GM18511 (cell line): ENCODE data around the gene SELPLG.
"Not testable (repeated sequence)": the region's sequence is repeated elsewhere in the genome, so short reads cannot be mapped to it uniquely, and the experiment has no call there.

Experiments used
- ATAC-seq: cut with Tn5 transposase; IDR thresholded peaks from one replicate; pipeline ENCODE4 v1.9.1; 2021; ENCODE audit warnings: mild to moderate bottlenecking, moderate library complexity; ENCODE audit not compliant: unreplicated experiment

Gene SELPLG

DNA sequence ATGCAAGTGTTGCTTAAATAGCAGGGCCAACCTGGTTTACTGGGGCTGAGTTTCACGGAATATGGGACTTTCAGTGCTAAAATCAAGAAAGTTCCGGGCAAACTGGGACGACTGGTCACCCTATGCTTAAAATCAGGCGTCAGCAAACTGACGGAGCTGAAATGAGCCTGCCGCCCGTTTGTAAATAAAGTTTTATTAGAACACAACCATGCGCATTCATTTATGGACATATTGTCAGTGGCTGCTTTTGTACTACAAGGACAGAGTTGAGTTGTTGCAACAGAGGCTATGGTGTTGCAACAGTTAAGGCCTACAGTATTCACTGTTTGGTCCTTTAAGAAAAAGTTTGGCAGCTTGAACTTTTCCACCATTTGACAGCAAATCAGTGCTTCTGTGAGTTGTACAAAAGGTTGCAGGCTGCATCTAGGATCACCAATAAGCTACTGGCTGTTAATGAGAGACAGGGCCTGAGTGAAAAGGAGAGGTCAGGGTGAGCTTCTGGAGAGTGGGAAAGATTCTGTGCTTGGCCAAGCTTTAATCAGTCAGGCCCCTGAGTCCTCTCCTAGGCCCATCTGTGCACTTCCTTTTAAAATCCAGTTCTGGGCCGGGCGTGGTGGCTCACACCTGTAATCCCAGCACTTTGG lies 13.3 kb downstream of the SELPLG start:
- no peak for ATAC-seq

DNA sequence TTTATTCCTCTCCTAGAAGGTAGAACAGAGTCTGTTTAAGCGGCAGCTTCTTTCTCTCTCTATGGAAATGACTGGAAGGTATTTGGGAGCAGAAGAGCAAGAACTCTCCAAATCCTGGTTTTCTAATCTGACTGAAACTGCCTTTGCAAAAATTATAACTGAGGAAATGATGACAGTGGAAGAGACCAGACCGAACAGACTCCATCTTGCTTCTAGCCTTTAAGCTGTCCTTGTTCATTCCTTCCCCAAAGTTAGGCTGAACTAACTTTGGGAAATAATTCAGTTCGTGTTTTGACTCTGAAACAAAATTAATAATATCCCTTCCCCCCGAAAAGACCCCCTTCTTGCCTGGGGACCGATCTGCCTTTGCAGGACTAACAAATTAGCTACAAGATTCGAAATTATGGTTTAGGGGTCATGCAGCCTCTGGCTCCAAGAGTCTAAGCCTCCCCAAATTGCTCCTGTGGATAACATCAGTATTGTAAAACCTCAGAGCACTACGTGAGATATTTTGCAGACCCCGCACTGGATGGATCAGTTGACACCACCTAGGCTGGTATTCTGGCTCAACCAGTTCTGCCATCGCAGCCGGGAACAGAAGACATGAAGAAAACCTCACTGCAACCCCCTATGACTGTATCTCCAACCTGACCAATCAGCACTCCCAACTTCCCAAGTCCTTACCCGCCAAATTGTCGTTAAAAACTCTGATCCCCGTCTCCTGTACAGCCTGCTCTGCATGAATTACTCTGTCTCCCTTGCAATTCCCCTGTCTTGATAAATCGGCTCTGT lies 14.1 kb downstream of the SELPLG start:
- ATAC-seq: no peak

DNA sequence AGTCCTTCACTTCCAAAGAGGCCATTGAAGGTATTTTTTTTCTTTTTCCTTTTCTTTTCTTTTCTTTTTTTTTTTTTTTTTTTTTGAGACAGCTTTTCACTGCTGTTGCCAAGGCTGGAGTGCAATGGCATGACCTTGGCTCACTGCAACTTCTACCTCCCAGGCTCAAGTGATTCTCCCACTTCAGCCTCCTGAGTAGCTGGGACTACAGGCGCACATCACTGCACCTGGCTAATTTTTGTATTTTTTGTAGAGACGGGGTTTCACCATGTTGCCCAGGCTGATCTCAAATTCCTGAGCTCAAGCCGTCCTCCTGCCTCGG lies 14.8 kb downstream of the SELPLG start:
- not testable (repeated sequence) for ATAC-seq

DNA sequence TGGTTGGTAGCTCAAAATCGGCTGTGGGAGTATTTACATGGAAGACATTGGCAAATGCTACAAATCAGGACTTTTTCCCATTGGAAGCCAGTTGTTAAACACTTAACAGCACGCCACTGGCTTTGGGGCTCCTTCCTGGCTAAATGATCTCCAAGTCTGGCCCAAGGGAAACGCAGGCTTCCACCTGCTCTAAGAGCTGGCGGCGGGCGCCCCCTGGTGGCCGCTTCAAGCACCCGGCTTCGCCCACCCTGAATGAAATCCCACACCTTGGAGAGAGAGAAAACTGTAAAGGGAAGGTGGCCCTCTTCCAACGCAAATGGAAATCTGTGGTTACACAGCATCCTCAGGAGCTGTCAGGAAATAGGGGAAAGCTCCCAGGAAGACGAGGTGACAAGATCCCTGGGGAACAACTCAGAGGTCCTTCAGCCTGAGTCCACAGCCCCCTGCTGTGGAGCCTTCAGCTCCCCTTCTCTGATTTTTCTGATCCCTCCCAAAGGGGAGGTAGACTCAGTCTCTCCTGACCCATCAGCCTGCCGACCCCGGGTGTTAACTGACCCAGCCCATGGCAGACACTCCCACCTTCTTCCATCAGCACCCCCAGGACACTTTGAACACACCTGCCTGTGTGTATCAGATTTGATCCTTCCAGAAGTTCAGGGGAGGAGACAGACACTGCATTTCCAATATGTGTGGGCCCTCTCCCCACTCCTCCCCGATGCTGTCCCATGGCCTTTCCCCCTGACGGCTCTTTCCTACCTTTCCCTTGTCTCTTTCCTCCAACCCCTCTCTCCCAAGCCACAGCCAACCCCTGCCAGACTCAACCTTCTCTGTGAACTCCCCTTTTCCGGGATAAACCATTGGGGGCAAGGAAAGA lies 15.4 kb downstream of the SELPLG start:
- ATAC-seq: peak; percentile 51

DNA sequence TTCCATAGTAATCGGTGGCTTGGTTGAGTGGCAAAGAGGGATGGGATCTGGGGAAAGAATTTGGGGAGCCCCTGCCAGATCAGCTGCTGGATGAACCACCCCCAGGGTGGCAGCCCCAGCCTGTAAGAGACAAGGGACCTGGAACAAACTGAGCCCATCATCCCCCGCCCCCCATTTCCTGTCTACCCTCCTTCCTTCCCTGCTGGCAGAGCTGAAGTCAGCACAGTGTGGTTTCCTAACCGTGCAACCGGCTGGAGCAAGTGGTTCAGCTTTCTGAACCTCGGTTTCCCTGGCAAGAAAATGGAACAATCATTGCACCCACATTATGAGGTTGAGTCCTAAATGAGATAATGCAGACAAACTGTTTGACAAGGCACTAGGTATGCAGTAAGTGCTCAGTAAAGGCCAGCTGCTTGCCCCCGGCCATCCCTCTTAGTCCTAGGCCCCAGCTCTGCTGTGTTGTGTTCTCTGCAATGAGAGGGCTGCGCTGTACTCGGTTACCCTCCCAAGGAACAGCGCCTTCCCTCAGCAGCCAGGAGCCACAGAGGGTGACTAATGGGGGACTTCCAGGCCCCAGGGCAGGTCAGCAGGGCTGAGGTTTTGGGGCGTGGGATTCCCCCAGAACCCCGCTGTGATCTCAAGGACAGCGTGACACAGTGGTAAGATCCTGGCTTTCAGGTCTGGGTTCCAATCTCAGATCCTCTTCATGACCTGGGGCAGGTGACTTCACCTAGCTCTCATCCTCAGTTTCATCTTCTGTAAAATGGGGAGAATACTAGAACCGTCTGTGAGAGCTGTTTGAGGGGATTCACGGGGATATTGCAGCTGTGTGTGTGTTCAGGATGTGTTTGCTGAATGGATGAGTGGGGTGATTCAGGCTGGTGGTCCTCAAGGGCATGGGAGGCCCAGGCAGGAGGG lies 16.5 kb downstream of the SELPLG start:
- ATAC-seq: peak; percentile 81

DNA sequence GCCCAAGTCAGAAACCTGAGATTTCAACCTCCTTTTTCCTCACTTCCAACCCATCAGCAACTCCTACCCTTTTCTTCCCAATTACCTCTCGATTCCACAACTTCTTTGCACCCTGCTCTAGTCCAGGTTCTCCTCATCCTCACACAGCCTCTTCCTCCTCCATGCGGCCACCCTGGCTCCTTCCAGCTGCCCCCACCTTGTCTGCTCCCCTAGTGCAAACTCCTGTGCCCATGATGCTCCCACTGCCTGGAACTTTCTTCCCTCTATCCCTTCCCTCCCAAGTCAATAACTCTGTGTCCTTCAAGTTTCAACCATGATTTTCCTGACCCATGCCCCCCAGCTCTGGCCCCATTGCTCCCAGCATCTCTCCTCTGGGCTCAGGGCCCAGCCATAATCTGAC lies 17.3 kb downstream of the SELPLG start:
- no peak for ATAC-seq

DNA sequence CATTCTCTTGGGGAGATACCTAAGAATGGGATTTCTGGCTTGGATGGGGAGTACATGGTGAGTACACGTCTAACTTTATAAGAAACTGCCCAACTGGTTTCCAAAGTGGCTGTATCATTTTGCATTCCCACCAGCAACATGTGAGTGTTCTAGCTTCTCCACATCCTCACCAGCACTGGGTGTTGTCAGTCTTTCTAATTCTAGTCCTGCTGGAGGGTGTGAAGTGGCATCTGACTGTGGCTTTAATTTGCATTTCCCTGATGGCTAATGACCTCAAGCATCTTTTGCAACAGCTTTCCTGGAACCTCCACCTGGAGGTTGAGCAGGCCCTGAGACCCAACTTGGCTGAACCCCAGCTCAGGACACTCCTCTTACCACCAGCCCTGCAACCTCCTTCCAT lies 17.8 kb downstream of the SELPLG start:
- ATAC-seq: no peak

DNA sequence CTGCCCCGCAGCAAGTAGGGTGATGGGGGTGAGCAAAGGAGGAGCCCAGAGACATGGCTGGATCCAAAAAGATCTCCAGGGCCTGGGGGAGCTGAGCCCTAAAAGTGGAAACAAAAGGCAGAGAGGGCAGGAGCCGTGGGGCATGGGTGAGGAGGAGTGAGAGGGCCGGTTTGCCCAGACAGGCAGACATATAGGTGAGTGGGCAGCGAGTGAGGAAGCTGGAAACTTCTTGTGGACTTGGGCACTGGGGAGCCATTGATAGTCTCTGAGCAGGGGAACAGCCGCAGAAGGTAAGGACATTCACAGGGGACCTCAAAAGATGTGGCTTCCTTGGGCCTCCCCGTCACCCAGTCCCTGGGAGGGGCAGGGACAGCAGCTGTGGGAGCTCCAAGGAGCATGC lies 19.1 kb downstream of the SELPLG start:
- ATAC-seq: no peak

DNA sequence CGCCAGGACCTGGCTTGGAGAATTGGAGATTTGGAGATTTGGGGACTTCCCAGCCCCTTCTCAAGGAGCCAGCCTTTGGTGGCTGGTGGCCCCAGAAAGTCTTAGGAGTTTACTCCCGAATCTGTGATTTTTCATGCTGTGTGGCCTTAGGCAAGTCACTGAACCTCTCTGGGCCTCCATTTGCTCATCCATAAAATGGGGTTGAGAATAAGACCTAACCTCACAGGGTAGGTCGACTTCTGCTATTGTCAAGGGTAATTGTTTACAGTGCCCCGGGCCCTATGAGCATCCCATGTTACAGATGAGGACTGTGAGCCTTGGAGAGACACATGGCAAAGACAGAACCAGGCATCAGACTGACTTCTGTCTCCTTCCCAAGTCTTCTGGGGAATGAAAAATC lies 19.7 kb downstream of the SELPLG start:
- ATAC-seq: no peak

DNA sequence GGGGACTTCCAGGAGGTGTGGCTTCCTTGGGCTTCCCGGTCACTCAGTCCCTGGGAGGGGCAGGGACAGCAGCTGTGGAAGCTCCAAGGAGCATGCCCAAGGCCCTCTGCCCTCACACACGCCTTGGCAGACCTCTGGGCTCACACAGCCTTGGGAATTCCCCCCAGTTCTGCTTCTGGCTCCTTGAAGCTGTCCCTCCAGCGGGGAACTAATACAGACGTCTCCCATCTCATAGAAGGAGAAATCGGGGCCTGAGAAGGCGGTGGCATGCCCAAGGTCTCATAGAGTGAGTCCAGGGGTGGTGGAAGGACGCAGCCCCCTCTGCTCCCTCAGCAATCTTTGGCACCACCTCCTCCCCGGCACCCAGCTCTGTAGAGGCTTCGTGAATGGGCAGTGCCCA lies 20.1 kb downstream of the SELPLG start:
- no peak for ATAC-seq

DNA sequence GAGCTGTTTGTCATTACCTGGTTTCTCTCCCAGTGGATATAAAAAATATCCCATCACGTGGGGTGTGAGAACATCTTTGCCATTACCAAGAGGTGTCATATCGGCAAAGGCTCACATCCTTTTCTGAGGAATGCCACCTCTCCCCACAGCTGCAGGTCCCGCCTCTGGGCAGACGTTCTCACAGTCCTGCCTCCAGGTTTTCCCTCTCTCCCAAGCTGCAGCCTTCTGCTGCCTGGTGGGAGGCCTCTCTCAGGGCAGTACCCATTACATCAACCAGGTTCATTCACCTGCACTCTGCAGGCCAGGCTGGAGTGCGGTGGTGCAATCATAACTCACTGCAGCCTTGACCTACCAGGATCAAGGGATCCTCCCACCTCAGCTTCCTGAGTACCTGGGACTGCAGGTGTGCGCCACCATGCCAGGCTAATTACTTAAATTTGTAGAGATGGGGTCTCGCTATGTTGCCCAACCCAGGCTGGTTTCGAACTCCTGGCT lies 20.9 kb downstream of the SELPLG start:
- ATAC-seq: no peak

DNA sequence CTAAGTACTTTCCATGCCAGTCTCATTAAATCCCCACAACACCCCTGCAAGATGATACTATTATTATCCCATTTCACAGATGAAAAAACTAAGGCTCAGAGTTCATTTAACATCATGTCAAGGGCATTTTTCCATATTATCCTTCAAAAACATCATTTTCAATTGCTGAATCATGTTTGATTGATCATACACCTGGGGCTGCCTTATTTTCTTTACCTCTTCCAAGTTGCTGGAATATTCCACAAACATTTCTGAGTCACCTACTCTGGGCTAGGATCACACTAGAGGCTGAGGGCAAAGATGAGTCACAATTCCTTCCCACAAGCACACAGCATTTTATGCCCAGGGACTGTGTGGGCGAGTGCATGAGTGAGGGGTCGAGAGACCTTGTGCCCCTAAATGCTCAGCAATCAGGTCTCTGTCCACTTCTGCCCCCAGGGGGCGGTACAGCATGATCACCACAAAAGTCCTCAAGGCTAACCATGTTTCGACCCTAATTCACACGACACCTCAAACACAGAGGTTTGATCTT lies 21.7 kb downstream of the SELPLG start:
- ATAC-seq: no peak

DNA sequence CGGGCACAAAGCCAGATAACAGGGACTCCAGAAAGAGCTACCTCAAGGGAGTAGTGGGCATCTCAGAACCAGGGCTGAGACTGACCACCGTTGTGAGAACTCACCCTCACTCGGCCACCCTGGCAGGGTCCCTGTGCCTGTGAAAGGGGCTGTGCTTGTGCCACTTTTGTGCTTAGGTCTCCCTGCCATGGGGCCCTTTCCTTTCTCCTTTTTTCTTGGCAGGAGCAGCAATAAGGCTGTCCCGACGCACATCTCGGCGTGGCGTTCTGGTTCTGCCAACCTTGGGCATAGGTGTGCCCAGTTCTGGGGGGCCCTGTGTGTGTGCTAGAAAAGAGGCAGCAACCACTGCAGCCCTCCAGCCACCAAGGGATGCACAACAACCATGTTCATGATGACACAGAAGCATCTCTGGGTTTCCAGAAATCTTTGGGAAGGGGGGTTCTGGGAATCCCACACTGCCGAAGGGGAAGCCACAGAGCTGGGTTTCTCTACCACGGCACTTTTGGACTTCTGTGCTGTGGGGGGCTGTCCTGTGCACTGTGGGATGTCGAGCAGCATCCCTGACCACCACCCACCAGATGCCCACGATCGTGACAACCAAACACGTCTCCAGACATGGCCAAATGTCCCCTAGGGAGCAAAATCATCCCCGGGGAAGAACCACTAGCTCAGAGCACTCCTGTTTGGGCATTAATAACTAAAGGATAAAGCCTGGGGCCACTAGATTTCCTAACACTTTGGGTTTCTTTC lies 22.7 kb downstream of the SELPLG start:
- ATAC-seq: no peak

DNA sequence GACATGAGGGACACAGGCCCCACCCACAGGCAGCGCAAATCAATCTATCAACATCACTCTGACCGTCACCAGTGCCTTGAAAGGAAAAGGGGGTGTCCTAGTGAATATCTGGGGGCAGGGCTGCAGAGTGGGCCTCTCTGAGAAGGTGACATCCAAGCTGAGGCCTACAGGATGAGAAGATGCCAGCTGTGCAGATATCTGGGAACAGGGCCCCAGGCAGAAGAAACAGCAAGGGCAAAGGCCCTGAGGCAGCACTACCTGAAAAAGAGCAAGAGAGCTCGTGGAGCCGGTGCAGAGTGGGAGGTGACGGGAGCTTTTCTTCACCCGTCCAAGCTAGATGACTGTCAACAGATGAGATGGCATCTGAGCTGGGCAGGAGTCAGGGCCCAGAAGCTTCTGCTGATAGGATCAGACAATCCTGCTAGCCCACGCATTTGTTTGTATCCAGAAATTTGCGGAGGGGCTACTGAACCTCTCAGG lies 23.3 kb downstream of the SELPLG start:
- ATAC-seq: no peak

DNA sequence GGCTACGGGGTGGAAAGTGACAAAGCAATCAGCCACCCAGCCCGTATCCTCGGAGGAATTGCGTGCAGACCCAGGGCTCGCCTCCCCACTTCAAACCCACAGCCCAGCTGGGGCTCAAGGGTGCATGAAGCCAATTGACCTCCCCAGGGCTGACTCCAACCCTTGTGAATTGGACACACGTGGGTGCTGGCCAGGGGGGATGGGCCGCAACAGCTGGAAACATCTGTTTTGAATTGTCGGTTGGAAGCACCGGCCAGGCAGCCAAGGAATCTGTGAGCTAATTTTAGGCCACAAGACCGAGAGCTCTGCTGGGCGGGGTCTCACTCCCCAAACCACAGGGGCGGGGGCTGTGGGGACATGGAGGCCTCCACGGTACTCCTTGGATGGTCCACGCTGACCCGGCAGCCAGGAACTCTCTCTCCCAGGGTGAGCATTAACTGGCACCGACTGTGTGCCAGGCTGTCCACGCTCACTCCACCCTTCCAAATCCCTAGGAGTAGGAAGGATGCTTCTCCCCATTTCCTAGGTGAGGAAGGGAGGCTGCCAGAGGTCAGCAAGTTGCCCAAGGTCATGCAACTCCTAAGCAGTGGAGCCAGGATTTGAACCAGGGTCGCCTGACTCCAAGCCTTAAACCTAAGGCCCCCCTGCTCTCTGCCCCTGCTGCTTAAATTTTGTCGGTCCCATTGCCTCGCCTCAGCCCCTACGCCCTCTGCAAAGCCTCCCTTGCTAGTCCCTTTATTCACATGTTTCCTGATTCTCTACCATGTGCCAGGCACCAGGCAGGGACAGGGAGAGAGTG lies 24.0 kb downstream of the SELPLG start:
- ATAC-seq: no peak

DNA sequence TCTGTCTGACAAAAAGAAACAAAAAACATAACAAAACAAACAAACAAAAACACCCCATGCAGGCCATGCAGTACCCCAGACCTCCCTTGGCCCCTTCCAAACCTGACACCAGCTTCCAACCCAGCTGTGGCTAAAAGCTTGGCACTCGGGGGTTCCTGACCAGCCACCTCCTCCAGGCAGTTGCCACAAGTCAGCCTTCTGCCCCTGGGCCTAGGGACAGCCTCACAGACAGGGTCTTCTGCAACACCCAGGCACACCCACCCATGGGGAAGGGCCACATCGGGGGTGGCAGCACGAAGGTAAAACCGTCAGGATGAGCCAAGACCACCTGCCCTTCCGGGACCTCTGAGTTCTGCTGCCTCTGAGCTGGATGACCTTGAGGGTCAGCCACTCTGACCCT lies 25.1 kb downstream of the SELPLG start:
- ATAC-seq: no peak

DNA sequence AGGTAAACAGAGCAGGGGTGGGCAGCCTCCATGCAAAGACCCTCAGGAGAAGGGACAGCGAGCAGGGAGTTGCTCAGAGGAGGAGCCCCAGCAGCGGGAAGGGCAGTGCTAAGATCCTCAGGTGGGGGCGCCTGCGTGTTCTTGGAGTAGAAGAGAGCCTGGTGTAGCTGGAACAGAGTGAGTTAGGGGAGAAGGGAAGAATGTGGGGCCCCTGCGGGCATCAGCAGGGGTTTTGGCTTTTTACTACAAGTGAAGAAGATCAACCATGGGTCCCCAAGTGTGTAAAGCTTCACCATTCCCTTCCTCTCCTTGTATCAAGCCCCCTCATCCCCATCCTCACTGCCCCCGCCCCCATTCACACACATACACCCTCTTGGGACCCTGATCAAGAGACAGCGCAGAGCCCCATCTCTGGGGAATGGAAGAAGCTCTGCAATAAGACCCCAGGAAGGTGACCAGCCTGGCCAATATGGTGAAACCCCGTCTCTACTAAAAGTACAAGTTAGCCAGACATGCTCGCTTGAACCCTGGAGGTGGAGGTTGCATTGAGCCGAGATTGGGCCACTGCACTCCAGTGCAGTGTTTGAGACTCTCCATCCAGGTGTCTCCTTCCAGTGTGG lies 25.6 kb downstream of the SELPLG start:
- ATAC-seq: no peak

DNA sequence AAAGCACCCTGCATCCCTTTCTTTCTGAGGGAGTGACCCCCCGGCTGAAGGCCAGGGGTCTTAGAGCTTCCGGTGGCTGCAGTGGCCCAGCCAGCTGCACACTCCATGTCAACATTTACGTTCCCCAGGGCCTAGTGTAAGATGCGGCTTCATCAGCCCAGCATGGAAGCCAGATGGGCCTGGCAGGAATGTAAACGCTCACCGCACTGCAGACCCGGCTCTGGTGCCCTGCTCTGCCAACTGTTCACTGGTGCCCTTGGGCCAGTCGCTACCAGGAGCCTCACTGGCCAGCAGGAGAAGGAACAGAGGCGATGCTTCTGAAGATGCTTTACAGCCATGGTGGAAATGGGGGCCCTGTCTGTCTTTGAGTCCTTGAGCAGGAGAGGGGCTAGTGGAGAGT lies 27.2 kb downstream of the SELPLG start:
- ATAC-seq: no peak
